GOT3 (cell line): ENCODE results near the gene NPB.

Experiments used
- DNase-seq: peaks from one replicate; lab custom pipeline; 2025; ENCODE audit warnings: mixed read lengths; lab: John Stamatoyannopoulos, UW

Gene NPB

DNA sequence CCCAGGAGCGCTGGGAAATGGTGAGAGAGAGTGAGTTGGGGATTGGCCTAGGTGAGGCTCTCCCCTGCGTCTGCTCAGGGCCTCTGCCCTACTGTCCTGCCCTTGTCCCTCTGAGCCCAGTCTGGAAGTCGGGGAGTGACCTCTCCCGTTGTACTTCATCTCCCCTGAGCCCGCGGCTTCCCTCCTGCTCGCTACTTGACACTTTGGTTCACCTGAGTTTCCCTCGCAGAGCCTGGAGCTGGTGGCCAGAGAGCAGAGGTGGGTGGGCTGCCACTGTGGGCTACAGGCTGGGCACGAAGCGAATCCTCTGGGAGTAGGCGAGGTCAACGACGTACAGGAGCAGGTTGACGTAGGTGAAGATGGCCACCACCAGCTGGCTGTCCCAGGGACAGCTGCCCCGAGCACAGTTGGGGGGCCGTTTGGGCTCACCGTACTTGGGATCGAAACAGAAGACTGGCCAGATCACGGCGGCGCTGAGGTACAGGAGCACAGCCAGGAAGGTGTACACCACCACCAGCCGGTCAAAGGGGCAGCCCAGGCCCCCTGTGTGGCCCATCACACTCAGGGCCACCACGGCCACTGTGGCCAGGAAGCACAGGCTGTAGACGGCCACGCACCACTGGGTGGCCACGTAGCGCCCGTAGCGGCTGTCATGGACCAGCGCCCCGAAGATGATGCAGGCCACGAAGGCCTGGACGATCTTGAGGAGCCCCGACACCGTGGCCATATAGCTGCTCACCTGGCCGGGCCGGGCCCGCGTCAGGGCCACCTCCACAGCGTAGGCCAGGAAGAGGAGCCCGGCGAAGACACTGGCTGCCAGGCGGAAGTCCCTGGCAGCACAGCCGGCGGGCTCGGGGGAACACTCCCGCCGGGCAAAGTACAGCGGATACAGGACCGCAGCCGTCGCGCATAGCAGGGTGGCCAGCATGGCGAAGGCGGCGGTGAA is 38.8 kb downstream of the NPB start:
- no peak for DNase-seq

DNA sequence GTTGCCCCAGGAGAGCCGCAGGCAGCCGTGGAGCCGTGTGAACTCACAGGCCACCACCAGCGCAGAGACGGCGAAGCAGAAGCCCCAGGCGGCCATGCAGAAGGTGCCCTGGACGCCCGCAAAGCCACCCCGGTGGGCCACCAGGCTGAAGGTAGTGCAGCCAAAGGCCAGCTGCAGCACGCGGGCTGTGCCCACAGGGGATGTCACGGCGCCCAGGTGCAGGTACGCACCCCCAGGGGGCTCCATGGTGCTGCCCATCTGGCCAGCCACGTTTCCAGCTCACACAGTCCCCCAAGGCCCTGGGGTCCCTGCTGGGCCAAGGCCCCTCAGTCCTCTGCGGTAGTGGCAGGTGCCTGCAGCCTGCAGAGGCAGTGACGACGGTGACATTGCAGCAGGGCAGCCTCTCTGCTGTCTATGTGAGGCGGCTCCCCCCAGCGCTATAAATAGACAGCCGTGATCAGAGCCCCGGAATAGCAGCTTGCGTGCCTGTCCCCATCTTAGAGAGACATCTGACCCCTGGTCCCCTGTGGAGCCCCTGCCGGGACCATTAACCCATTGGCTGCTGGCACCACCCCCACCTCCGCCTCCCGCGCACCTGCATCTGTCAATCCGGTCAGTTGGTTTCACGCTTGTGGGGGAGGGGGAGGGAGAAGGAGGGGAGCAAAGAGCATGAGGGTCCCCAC is 39.6 kb downstream of the NPB start:
- no peak for DNase-seq

DNA sequence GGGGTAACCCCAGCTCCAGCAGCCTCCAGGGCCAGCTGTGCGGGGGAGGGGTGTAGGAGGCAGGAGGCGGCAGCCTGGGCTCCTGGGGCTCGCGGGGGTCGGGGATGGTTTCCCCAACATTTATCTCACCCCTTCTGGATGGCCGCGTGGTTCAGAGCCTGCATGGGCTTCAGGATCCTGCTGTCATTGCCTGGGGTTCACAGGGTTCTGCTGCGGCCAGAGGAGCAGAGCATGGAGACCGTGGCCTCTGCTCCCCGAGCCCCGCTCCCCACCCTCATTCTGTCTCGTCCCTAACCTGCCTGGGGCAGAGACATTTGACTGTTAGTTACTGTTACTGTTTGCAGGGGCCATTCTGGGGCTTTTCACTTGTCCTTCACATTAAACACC is 40.1 kb downstream of the NPB start:
- no peak for DNase-seq

DNA sequence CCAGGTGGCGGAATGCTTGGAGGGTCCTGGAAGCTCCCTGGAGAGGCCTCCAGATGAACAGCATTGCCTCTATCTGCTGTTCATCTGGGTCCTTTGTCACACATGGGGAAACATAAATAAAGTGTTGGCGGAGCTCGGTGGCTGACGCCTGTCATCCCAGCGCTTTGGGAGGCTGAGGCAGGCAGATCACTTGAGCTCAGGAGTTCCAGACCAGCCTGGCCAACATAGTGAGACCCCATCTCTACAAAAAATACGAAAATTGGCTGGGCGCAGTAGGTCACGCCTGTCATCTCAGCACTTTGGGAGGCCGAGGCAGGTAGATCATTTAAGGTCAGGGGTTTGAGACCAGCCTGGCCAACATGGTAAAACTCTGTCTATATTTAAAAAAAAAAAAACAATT is 42.8 kb downstream of the NPB start:
- DNase-seq, result no peak

DNA sequence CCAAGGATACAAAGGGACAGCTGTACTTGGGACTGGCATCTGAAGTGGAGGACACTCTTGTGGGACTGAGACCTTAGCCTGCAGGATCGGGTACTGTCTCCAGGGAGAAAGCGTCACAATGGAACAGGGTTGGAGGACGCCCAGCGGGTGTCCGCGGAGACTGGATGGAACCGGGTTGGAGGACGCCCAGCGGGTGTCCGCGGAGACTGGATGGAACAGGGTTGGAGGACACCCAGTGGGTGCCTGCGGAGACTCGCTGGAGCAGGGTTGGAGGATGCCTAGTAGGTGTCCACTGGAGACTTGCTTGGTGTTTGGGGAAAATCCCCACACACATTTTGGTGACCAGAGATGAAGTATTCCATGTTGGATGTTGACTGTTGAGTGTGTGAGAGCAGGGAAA is 45.2 kb downstream of the NPB start, which contains the start of gene MYADML2:
MYADML2 (minus strand) TSS at position 45 of the 400 bp plus-strand sequence. CDS start 5,492 bp downstream, outside the sequence.
- DNase-seq, result no peak

DNA sequence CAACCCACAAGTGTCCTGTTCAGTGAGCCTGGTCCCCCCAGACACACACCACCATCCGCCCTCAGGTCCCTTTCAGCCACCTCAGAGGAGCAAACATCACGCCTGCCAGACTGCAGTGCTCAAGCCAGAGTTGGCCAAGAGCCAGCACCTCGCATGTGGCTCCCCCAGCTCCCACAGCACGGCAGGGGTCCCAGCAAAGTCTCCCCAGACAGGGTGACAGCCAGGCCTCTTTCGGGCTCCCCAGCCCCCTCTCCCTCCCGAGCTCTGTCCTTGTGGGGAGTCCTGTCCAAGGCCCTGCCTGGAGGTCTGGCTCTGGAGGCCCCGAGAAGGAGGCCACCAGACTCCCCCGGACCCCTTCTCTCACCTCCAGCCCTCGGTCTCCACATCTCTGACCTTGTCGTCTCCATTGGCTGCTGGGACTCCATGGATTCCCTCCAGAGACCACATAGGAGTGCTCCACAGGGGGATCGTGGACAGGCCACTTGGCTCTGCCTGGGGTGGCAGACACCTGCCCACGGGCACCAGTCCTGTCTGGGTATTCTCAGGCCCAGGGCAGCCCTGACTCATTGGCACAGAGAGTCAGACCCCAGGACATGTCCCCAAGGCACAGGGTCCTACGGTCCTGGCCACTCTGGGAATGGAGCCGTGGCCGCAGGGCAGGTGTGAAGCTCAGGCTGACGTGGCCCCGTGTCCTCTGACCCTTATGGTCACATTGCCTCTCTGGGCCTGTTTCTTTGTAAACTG is 46.8 kb downstream of the NPB start:
- no peak for DNase-seq

DNA sequence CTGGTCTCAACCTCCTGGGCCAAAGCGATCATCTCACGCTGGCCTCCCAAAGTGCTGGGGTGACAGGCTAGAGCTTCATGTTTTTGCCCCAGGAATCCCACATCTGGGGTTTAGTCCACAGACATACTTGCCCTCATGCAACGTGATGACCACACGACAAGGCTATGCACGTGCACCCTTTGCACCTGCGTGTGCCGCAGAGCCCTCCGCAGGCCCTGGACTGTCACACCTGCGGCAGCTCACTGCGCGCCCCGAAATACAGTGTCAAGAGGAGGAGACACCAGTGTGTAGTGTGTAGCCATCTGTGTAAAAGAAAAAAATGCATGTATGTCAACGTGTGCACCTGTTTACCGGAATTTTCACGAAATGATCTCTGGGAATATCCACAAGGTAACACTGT is 48.5 kb downstream of the NPB start:
- DNase-seq, result no peak

DNA sequence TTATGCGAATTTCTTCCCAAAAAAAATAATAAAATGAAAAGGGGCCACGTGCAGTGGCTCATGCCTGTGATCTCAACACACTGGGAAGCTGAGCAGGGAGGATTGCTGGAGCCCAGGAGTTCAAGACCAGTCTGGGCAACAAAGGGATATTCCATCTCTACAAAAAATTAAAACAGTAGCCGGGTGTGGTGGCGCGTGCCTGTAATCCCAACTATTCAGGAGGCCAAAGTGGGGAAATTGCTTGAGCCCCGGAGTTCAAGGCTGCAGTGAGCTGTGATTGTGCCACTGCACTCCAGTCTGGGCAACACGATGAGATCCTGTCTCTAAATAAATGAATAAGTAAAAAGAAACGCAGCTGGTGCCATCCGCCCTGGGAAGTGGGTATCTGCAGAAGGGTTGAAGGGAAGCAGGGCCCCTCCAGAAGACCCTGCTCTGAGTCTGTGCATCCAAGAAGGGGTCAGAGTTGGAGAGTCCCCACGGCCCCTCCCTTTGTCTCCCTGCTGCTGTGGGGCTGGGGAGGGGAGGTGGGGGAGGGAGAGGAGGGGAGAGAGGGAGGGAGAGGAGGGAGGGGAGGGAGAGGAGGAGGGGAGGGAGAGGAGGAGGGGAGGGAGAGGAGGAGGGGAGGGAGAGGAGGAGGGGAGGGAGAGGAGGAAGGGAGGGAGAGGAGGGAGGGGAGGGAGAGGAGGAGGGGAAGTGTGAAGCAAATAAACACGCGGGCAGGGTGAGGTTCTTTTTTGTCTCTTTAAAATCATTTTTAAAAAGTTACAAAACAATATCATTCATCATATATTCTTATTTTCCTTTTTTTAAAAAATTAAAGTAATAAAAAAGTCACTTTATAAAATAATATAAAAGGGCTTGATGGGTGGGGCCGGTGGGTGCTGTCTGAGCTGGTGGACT is 50.0 kb downstream of the NPB start:
- no peak for DNase-seq
